ENCODE results near the gene SLC22A23. TPM values are rescaled to one million over a fixed set of nuclear protein-coding genes. Genes with fewer than 3 reads are reported as not detected.

SLC22A23 gene
- total RNA-seq, 2 experiments from 2014 or later, result not detected

GRCh38 chr6:3454273-3455010 lies 2.4 kb downstream of the SLC22A23 start:
- H3K27ac ChIP-seq (ENCODE audit: low read depth, low read length, poor library complexity, severe bottlenecking), result no peak overlapping the region
- no peaks in the 10 kb centered on the region for H3K9me3 ChIP-seq (ENCODE audit: low read length)
- DNase-seq (ENCODE audit: low spot score), result no peak
- no peaks in the 10 kb centered on the region for H3K9me2 ChIP-seq (ENCODE audit: insufficient read depth, low read length)
- H3K79me2 ChIP-seq (ENCODE audit: insufficient read depth, low read depth, low read length), result no peaks in the 10 kb centered on the region
- no peaks in the 10 kb centered on the region for H3K36me3 ChIP-seq (ENCODE audit: insufficient read depth, low read length)
- no peak for TF ChIP-seq EZH2phosphoT487 (IDR thresholded peaks at IDR 0.05; ENCODE audit: borderline replicate concordance, low read depth, low read length)
- TF ChIP-seq, protein P1, sequence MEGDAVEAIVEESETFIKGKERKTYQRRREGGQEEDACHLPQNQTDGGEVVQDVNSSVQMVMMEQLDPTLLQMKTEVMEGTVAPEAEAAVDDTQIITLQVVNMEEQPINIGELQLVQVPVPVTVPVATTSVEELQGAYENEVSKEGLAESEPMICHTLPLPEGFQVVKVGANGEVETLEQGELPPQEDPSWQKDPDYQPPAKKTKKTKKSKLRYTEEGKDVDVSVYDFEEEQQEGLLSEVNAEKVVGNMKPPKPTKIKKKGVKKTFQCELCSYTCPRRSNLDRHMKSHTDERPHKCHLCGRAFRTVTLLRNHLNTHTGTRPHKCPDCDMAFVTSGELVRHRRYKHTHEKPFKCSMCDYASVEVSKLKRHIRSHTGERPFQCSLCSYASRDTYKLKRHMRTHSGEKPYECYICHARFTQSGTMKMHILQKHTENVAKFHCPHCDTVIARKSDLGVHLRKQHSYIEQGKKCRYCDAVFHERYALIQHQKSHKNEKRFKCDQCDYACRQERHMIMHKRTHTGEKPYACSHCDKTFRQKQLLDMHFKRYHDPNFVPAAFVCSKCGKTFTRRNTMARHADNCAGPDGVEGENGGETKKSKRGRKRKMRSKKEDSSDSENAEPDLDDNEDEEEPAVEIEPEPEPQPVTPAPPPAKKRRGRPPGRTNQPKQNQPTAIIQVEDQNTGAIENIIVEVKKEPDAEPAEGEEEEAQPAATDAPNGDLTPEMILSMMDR (conservative IDR thresholded peaks at IDR 0.05; ENCODE audit: low read length), result no peak
- no peaks in the 10 kb centered on the region for H3K4me1 ChIP-seq (ENCODE audit: insufficient read depth, low read length, poor library complexity, severe bottlenecking)
- no peak overlapping the region for H3K4me3 ChIP-seq (ENCODE audit: low read depth, low read length, poor library complexity, severe bottlenecking)
- no peak overlapping the region for H2AFZ ChIP-seq (ENCODE audit: low read length)
- intact Hi-C loops (cut with micrococcal nuclease; ENCODE audit: unreplicated experiment), result loop anchor here (2.0 kb wide), 1 partner anchor 176 kb away; no protein-coding TSS in a partner anchor
- ChIA-PET POLR2A (no interaction called here), CTCF (ENCODE audit: unreplicated experiment) (no interaction called here)
- H3K4me2 ChIP-seq (ENCODE audit: low read length), result no peak overlapping the region
- H4K20me1 ChIP-seq (ENCODE audit: insufficient read depth, low read length), result no peaks in the 10 kb centered on the region; the same call in 1 of the 2 replicates
- no TSS peak for BruUV-seq (replicated peaks)

DNA sequence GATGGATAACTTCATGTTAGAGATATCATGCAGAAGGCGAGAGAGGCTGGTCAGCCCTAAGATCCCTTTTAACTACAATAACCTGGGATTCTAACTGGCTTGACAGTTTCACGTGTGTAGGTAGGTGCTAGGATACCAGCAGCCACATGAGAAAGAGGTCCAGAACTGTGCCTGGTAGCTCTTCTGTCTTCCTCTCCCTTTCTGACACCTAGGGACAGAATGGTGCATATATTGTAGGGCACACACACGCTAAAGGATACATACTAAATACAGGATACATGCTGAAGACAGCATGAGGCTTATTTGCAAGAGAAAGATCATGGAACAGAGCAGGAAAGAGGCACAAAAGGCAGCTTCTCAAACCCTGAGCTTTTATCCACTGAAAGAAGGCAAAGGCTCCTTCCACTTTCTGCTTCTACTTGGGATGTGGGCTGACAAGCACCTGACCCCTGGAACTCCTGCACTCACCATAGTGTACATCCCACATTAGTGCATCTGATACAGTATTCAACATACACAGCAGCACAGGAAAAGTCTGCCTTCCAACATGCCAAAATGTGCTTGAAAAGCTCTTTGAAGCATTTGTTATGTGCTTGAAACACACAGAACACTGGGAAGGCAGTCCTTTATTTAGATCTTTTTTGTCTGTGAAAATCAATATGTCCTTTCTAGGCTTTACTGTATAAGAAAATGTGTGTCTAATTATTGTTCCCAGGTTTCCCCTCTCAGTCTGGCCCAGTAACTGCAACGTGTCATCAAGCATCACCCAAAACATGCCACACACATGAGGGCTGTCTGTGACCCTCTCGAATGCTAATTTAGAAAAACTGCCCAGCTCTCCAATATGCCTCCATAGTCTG lies 3.2 kb downstream of the SLC22A23 start:
- BruUV-seq (replicated peaks), result no TSS peak
- no peak overlapping the region for H2AFZ ChIP-seq (ENCODE audit: low read length)
- no peaks in the 10 kb centered on the region for H3K79me2 ChIP-seq (ENCODE audit: insufficient read depth, low read depth, low read length)
- ChIA-PET POLR2A (interaction anchor here (0.9 kb wide), 2 partner anchors 47 to 480 kb away, joined by 3 read pairs; no protein-coding TSS in a partner anchor), CTCF (ENCODE audit: unreplicated experiment) (no interaction called here)
- H3K36me3 ChIP-seq (ENCODE audit: insufficient read depth, low read length), result no peaks in the 10 kb centered on the region
- no peaks in the 10 kb centered on the region; the same call in 1 of the 2 replicates for H4K20me1 ChIP-seq (ENCODE audit: insufficient read depth, low read length)
- H3K27ac ChIP-seq (ENCODE audit: low read depth, low read length, poor library complexity, severe bottlenecking), result no peak overlapping the region
- no peaks in the 10 kb centered on the region for H3K4me1 ChIP-seq (ENCODE audit: insufficient read depth, low read length, poor library complexity, severe bottlenecking)
- no peaks in the 10 kb centered on the region for H3K9me2 ChIP-seq (ENCODE audit: insufficient read depth, low read length)
- intact Hi-C loops (cut with micrococcal nuclease; ENCODE audit: unreplicated experiment), result loop anchor here (2.0 kb wide), 1 partner anchor 175 kb away; no protein-coding TSS in a partner anchor
- no peak overlapping the region for H3K4me3 ChIP-seq (ENCODE audit: low read depth, low read length, poor library complexity, severe bottlenecking)
- H3K9me3 ChIP-seq (ENCODE audit: low read length), result no peaks in the 10 kb centered on the region
- no peak overlapping the region for H3K4me2 ChIP-seq (ENCODE audit: low read length)
- TF ChIP-seq EZH2phosphoT487 (IDR thresholded peaks at IDR 0.05; ENCODE audit: borderline replicate concordance, low read depth, low read length), result no peak
- TF ChIP-seq, protein P1 (conservative IDR thresholded peaks at IDR 0.05; ENCODE audit: low read length), result no peak
- DNase-seq (ENCODE audit: low spot score), result no peak
